Measurements from ENCODE around the gene STX8.

Gene STX8

GRCh38 chr17:9225305-9226101 lies 350.1 kb downstream of the STX8 start:
- no peak for DNase-seq (ENCODE audit: low read depth)

GRCh38 chr17:9224485-9224884 lies 351.1 kb downstream of the STX8 start:
- no peak for DNase-seq (ENCODE audit: low read depth)

DNA sequence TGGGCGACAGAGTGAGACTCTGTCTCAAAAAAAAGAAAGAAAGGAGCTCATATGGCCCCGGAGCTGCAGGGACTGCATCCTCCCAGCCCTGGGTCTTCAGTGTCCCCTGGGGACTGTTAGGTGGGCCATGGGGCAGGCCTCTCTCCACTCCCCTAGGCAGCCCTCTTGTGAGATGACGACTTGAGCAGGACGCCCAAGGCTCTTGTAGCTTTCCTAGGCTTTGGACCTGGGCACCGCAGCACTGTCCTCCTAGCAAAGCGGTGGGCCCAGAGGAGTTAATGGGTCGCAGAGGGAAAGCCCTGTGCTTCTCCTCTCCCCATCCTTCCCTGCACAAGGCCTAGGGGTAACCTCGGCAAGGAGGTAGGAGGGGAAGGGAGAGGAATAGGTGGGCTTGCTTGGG lies 352.1 kb downstream of the STX8 start:
- no peak for DNase-seq (ENCODE audit: low read depth)

DNA sequence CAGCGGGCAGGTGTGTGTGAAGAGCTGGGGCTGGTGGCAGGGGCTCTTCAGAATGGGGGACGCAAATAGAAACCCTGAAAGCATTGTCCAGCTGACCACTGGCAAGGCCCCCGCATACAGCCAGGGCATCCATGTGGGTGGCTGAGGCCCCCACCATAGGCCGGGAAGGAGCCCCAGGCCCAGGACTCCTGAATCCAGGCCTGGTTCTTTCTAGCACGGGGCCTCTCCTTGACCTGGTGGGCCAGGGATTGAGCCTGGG lies 353.8 kb downstream of the STX8 start:
- DNase-seq (ENCODE audit: low read depth), result no peak

GRCh38 chr17:9221147-9221921 lies 354.3 kb downstream of the STX8 start:
- no peak for DNase-seq (ENCODE audit: low read depth)

DNA sequence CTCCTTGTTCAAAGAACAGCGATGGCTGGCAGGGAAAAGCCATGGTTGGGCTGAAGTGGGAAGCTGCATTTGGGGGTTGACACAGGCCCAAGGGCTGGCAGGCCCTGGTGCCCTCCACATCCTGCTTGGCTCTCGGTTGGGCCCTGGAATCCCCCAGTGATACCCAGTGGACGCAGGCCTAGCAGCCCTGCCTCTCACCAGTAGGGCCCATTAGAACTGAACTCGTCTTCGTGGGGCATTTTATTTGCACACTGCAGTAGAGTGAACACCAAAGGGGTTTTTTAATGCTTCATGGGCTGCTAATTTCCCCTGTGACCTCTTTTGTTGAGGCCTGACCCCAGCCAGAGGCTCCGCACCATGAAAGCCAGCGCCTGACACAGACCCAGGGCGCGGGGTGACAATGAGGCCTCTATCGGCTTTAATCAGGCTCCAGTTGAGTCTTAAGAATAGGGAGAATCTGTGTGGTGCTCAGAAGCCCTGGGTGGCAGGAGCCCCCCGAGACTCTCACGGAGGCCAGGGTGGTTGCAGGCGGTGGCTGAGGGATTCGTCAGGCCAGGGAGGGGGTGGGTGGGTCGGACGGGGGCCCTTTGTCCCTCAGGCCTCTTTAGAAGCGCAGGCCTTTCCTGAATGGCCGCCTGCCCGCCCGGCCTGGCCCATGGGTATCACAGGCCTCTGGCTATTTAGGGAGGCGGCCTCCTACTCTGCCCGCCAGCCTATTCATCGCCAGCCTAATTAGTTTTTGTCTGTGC lies 355.0 kb downstream of the STX8 start:
- DNase-seq (ENCODE audit: low read depth), result no peak

DNA sequence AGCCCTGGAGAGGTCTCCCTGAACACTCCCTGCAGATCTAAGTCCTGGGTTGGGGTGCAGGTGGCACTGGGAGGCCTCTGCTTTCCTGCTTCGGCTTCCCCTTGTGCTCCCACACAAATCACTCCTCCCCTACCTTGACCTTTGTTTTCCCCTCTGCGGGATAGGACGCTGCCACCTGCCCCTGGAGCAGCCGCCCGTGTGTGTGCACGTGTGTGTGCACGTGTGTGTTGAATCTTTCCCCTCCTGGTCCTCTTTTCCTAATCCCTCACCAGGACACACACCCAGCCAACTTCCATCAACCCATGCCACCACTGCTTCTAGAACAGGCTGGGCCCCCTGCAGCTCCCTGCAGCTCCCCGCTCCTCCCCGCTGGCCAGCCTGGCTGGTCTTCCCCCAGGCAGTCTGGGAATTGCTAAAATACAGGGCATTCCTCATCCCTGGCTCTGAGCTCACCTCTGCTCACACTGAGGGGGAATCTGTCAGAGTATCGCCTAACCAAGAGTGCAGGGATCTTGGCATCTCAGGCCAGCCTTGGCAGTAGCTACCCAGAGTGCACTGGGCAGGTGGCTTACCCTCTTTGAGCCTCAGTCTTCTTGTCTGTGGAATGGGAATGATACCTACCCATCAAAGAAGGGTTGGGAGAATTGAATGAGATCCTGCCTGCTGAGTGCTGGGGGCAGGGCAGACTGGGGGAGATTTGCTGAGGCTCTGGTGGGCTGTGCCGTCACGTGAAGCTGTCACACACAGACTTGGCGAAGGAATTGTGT lies 355.8 kb downstream of the STX8 start:
- no peak for DNase-seq (ENCODE audit: low read depth)

GRCh38 chr17:9218911-9219310 lies 356.7 kb downstream of the STX8 start:
- DNase-seq (ENCODE audit: low read depth), result no peak

DNA sequence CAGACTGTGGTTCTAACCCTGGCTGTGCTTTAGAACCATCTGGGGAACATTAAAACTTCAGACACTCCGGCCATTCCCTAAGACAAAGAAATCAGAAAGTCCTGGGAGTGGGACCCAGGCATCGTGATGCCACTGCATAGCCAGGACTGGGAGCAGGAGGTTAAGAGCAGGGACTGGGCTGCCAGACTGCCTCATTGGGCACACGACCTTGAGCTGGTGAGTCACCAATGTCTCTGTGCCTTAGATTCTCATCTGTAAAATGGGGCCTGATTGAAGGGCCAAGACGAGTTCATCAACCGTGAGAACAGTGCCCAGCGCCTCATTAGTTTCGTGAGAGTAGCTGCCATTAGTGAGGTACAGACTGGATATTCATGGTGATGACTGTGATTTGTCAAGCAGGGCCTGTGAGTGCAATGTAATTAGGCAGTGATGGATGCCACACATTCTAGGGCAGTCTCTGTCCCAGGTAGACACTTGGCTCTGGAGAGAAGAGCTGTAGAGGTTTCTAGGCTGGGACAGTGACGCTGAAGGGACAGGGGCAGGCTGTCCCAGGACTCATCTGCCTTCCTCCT lies 357.5 kb downstream of the STX8 start:
- DNase-seq (ENCODE audit: low read depth), result no peak

- DNase-seq (ENCODE audit: low read depth), result peak; percentile 53
Measured at GRCh38 chr17:9217151-9218056, 358.2 kb downstream of the STX8 start.

GRCh38 chr17:9215465-9215864 lies 360.2 kb downstream of the STX8 start:
- no peak for DNase-seq (ENCODE audit: low read depth)

DNA sequence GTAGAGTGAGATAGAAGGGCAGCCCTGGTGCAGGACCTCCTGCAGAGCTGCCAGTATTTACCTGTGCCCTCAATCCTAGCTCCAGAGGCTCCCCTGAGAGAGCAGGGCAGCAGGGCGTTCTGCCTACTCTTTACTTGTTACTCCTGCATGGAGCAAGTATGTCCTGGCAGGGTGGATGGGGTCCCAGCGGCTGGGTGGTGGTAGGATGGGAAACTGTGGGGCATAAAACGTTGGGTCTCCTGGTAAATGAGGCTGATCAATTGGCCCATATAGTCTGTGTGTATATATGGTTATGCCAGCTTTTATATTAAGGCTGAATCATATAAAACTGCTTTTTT lies 362.3 kb downstream of the STX8 start:
- DNase-seq (ENCODE audit: low read depth), result no peak

DNA sequence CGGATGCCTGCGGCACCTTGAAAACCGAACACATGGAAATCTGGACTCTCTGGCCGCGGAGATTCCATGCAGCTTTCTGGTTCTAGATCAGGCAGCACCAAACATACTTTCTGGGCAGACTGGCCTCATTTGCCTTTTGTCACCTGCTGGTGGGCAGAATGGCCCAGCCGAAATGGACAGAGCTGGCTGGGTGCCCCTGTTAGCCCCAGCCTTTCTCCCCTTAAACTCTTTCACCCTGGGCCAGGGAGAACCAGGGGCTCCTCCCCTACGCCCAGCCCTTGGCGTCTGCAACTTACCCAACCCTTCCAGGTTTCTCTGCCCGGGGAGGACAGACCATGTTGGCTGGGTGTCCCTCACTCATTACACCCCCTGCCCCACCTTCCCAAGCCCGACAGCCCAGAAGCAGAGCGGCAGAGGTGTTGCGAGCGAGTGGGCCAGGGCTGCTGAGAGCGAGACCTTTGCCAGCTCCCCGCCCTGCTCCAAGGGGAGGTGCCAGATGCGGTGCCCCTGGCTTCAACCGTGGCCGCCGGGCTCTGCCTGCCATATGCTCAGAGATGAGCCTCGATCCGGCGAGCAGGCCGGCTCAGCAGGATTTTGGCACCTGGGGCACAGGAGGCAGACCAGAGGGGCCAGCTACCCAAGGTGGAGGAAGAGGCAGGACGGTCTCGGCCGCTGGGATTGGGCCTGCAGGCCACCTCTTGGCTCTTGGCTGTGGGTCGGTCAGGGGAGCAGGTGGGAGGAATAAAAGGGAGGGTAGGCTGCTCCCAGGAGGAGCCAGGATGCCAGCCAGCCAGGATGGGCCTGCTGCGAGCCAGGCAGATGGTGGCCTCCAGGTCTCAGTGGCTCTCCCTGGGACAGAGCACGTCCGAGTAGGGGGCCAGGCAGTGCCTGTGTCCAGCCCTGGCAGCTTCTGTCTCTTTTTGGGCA lies 363.0 kb downstream of the STX8 start:
- no peak for DNase-seq (ENCODE audit: low read depth)

GRCh38 chr17:9211133-9211765 lies 364.4 kb downstream of the STX8 start:
- no peak for DNase-seq (ENCODE audit: low read depth)

GRCh38 chr17:9209781-9210370 lies 365.7 kb downstream of the STX8 start:
- no peak for DNase-seq (ENCODE audit: low read depth)

DNA sequence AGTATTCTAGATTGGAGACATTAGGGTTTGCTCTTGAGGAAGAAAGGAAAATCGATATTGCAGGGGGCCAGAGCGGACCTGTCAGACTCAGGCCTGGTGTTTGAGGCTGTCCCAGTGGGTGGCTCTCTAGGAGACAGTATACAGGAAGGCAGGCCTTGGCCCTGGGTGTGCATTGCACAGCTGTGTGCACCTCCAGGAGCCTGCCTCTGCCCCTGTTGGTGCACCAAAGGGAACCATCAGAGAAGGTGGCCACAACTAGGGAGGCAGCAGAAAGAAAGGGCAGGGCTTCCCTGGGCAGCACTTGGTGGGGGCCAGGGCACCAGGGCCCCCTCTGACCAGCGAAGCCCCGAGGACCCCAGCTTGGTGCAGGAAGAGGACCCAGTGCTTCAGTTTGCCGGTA lies 366.3 kb downstream of the STX8 start:
- no peak for DNase-seq (ENCODE audit: low read depth)

DNA sequence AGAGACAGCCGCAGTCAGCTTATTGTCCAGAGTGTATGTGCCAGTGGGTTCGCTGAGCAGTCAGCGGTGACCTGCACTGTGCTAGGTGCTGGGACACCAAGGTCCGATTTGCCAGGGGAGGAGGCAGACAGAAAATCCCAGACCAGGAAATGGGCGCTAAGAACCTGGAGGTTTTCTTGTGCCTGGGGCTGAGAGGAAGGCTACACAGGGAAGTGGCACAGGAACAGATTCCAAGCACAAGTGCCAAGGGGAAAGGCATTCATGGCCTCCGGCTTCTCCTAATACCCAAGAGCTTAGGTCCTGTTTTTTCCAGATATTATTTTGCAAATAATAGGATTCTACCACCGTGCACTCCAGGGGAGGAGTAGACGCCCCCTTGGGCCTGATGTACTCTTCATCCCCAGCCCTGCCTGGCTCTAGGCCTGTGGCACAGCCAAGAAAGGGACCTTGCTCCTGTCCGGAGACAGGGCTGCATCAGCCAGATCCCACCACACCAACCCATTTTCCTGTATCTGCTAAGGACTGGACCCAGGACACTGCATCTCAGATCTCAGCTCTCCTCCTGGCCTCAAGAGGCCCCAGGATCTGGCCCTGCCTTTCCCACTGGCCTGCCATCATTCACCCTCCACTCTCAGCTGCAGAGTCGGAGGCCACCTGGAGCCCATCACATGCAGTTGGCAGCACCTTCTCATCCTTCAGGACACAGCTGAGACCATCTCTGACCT lies 367.1 kb downstream of the STX8 start:
- no peak for DNase-seq (ENCODE audit: low read depth)

- no peak for DNase-seq (ENCODE audit: low read depth)
Measured at GRCh38 chr17:9206741-9207332, 368.8 kb downstream of the STX8 start.

Data from ELR (cell line).